ENCODE measurements around the gene FEN1. TPM values are rescaled to one million over a fixed set of nuclear protein-coding genes. Genes with fewer than 3 reads are reported as not detected.

FEN1 gene
- total and polyA plus RNA-seq, 2 of the 13 experiments (the other 11 are each of a cell fraction or from before 2014, with no cell fraction given): 12.4 to 102 TPM

DNA sequence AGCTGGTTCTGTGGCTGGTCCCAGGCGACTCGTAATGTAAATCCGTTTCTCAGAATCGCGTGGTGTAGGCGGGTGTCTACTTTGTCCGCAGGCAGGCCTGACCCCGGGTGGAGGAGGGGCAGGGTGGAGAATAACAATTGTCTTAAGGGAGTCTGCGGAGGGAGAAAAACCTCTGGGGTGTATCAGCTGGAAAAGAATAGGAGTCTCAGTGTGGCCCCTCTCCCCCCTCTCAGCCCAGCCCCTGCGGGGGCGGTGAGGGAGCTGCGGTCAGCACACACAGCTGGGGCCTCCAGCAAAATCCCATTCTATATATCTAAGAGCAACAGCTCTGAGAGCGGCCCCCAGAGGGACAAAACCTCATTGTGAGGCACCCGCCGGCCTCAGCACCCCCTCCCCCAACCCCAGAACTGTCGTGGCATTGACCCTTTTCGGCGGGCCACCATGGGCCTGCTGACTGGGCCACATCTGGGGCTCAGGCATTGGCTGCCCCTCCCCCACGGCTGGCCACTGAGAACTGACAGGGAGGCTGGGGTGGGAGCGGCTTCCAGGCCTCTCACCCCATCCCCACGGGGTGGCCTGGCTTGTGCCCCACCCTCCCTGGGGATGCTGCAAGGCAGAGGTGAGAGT lies 43.0 kb upstream of the FEN1 start (continued):
- TF ChIP-seq ZNF292 (CRISPR knock-in tag; IDR thresholded peaks at IDR 0.05; ENCODE audit: borderline replicate concordance, low read depth): no peak
- no peak for TF ChIP-seq CCDC6 (CRISPR knock-in tag; IDR thresholded peaks at IDR 0.05)
- TF ChIP-seq U2AF1 (optimal IDR thresholded peaks at IDR 0.05; ENCODE audit: low read depth, low read length): no peak
- TF ChIP-seq SIN3A (IDR thresholded peaks at IDR 0.05; ENCODE audit: borderline replicate concordance, low read depth, low read length): no peak
- no peak for TF ChIP-seq SAP130 (CRISPR knock-in tag; IDR thresholded peaks at IDR 0.05; ENCODE audit: low read depth)
- TF ChIP-seq ZMYM4 (CRISPR knock-in tag; IDR thresholded peaks at IDR 0.05): no peak
- TF ChIP-seq PRMT3 (CRISPR knock-in tag; IDR thresholded peaks at IDR 0.05; ENCODE audit: borderline replicate concordance, low read depth): no peak
- no peak for TF ChIP-seq ZSCAN30 (CRISPR knock-in tag; IDR thresholded peaks at IDR 0.05)
- no peak for TF ChIP-seq TCF12 (IDR thresholded peaks at IDR 0.05)
- TF ChIP-seq TCF12 (CRISPR knock-in tag; IDR thresholded peaks at IDR 0.05): no peak
- TF ChIP-seq, protein P1, sequence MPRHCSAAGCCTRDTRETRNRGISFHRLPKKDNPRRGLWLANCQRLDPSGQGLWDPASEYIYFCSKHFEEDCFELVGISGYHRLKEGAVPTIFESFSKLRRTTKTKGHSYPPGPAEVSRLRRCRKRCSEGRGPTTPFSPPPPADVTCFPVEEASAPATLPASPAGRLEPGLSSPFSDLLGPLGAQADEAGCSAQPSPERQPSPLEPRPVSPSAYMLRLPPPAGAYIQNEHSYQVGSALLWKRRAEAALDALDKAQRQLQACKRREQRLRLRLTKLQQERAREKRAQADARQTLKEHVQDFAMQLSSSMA (CRISPR knock-in tag; IDR thresholded peaks at IDR 0.05): no peak
- no peak for TF ChIP-seq YEATS4 (CRISPR knock-in tag; IDR thresholded peaks at IDR 0.05; ENCODE audit: borderline replicate concordance)
- no peak for TF ChIP-seq ZNF616 (CRISPR knock-in tag; IDR thresholded peaks at IDR 0.05; ENCODE audit: low read depth)
- no peak for TF ChIP-seq ZNF737 (CRISPR knock-in tag; IDR thresholded peaks at IDR 0.05; ENCODE audit: borderline replicate concordance)
- no peak for TF ChIP-seq NFRKB (IDR thresholded peaks at IDR 0.05)
- TF ChIP-seq ZNF12 (CRISPR knock-in tag; IDR thresholded peaks at IDR 0.05): no peak
- no peak for TF ChIP-seq BRD4 (CRISPR knock-in tag; IDR thresholded peaks at IDR 0.05)
- TF ChIP-seq, protein P2, sequence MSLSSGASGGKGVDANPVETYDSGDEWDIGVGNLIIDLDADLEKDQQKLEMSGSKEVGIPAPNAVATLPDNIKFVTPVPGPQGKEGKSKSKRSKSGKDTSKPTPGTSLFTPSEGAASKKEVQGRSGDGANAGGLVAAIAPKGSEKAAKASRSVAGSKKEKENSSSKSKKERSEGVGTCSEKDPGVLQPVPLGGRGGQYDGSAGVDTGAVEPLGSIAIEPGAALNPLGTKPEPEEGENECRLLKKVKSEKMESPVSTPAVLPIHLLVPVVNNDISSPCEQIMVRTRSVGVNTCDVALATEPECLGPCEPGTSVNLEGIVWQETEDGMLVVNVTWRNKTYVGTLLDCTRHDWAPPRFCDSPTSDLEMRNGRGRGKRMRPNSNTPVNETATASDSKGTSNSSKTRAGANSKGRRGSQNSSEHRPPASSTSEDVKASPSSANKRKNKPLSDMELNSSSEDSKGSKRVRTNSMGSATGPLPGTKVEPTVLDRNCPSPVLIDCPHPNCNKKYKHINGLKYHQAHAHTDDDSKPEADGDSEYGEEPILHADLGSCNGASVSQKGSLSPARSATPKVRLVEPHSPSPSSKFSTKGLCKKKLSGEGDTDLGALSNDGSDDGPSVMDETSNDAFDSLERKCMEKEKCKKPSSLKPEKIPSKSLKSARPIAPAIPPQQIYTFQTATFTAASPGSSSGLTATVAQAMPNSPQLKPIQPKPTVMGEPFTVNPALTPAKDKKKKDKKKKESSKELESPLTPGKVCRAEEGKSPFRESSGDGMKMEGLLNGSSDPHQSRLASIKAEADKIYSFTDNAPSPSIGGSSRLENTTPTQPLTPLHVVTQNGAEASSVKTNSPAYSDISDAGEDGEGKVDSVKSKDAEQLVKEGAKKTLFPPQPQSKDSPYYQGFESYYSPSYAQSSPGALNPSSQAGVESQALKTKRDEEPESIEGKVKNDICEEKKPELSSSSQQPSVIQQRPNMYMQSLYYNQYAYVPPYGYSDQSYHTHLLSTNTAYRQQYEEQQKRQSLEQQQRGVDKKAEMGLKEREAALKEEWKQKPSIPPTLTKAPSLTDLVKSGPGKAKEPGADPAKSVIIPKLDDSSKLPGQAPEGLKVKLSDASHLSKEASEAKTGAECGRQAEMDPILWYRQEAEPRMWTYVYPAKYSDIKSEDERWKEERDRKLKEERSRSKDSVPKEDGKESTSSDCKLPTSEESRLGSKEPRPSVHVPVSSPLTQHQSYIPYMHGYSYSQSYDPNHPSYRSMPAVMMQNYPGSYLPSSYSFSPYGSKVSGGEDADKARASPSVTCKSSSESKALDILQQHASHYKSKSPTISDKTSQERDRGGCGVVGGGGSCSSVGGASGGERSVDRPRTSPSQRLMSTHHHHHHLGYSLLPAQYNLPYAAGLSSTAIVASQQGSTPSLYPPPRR (CRISPR knock-in tag; IDR thresholded peaks at IDR 0.05; ENCODE audit: borderline replicate concordance): no peak
- no peak for TF ChIP-seq NFE2 (CRISPR knock-in tag; IDR thresholded peaks at IDR 0.05)
- TF ChIP-seq MYNN (CRISPR knock-in tag; IDR thresholded peaks at IDR 0.05; ENCODE audit: low read depth): no peak
- no peak for TF ChIP-seq ZNF652 (CRISPR knock-in tag; IDR thresholded peaks at IDR 0.05; ENCODE audit: borderline replicate concordance, low read depth)
- TF ChIP-seq ZNF713 (CRISPR knock-in tag; IDR thresholded peaks at IDR 0.05): no peak
- TF ChIP-seq ZNF792 (CRISPR knock-in tag; IDR thresholded peaks at IDR 0.05): 0 out of 2 replicates have a peak, but pooled peaks have one; percentile 19
- peak; percentile 63 for TF ChIP-seq SRSF1 (optimal IDR thresholded peaks at IDR 0.05; ENCODE audit: low read depth, low read length)
- TF ChIP-seq CBX2 (IDR thresholded peaks at IDR 0.05; ENCODE audit: low read depth, low read length): no peak
- TF ChIP-seq CBX2 (CRISPR knock-in tag; IDR thresholded peaks at IDR 0.05; ENCODE audit: low read depth): no peak
- no peak for TF ChIP-seq ZNF746 (CRISPR knock-in tag; IDR thresholded peaks at IDR 0.05)
- no peak for TF ChIP-seq ZNF7 (CRISPR knock-in tag; IDR thresholded peaks at IDR 0.05)
- TF ChIP-seq MIXL1 (CRISPR knock-in tag; IDR thresholded peaks at IDR 0.05): no peak
- TF ChIP-seq NBN (conservative IDR thresholded peaks at IDR 0.05): no peak
- no peak for TF ChIP-seq SMAD3 (CRISPR knock-in tag; IDR thresholded peaks at IDR 0.05)
